ENCODE data around the gene MUC12. TPM values are rescaled to one million over a fixed set of nuclear protein-coding genes. Genes with fewer than 3 reads are reported as not detected.
A peak's percentile ranks its signal among the peaks of the same experiment; 100 is the strongest.
"Not testable (repeated sequence)": the region's sequence is repeated elsewhere in the genome, so short reads cannot be mapped to it uniquely, and the experiment has no call there.

MUC12 gene
- total and polyA plus RNA-seq, 2 experiments from 2014 or later, result 2.4 TPM; not detected in 1

DNA sequence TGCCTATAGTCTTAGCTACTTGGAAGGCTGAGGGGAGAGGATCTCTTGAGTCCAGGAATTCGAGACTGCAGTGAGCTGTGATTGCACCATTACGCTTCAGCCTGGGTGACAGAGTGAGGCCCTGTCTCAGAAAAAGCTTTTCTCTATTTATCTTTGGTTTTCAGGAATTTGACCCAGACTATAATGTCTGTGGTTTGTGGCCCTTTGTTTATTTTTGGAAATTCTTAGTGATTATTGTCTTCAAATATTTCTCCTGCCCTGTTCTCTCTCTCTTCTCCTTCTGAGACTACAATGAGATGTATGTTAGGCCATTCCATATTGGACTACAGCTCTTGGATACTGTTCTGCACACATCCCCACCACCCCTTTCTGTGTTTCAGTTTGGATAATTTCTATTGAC lies 4.7 kb downstream of the MUC12 start:
- Histone ChIP-seq H3K4me1 (ENCODE audit: low read depth) (no peaks in the 10 kb centered on the region), H3K9me3 (ENCODE audit: low read depth) (no peaks in the 10 kb centered on the region), H3K27me3 (peaks cover 29% of the 10 kb centered on the region), H3K27ac (no peak overlapping the region), H3K4me3 (no peak overlapping the region), H3K36me3 (no peaks in the 10 kb centered on the region)
- TF ChIP-seq, protein P1, sequence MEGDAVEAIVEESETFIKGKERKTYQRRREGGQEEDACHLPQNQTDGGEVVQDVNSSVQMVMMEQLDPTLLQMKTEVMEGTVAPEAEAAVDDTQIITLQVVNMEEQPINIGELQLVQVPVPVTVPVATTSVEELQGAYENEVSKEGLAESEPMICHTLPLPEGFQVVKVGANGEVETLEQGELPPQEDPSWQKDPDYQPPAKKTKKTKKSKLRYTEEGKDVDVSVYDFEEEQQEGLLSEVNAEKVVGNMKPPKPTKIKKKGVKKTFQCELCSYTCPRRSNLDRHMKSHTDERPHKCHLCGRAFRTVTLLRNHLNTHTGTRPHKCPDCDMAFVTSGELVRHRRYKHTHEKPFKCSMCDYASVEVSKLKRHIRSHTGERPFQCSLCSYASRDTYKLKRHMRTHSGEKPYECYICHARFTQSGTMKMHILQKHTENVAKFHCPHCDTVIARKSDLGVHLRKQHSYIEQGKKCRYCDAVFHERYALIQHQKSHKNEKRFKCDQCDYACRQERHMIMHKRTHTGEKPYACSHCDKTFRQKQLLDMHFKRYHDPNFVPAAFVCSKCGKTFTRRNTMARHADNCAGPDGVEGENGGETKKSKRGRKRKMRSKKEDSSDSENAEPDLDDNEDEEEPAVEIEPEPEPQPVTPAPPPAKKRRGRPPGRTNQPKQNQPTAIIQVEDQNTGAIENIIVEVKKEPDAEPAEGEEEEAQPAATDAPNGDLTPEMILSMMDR (IDR thresholded peaks at IDR 0.05; ENCODE audit: low read depth, low read length), result no peak
- DNase-seq (ENCODE audit: low read depth in 1 of 2, low spot score in 1 of 2), result no peak

DNA sequence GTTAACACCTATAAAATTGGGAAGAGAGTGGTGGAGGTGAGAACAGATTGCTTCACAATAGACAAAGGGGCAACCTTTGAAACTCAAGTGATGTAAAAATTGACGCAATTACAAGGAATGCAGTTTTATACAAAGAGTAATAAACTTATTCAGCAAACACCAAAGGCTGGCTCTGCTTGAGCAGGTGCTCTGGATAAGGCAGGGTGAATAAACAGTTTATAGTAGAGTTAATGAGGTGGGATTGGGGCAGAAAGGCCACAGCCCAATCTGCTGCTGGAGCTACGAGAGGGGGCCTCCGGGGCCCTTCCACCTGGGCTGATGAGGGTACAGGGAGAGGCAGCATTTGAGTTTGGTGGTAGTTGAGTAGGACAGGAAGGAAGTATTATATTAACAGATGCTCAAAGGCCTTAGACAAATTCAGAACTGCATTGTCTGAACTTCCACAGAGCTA lies 6.0 kb downstream of the MUC12 start:
- Histone ChIP-seq H3K4me1 (ENCODE audit: low read depth) (no peaks in the 10 kb centered on the region), H3K36me3 (no peaks in the 10 kb centered on the region), H3K27me3 (peaks cover 18% of the 10 kb centered on the region), H3K27ac (no peak overlapping the region), H3K4me3 (no peak overlapping the region), H3K9me3 (ENCODE audit: low read depth) (no peaks in the 10 kb centered on the region)
- DNase-seq (ENCODE audit: low read depth in 1 of 2, low spot score in 1 of 2), result no peak
- TF ChIP-seq, protein P1 (IDR thresholded peaks at IDR 0.05; ENCODE audit: low read depth, low read length), result no peak

DNA sequence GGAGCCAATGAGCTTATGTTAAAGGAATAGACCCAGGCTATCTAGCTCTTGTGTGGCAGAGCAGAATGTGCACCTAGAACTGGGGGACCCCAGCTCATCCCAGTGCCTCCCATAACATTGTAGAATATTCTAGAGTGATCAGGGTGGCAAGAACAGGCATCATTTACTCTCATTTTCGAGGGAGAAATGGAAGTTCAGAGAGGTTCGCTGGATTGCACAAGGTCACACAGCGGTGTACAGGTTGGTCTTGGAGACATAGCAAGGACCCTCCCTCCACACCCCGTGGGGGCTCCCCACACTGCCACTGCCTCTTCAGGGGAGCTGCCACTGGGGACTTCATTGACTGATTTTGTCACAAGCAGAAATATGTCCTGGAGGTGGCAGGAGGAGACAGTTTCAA lies 8.9 kb downstream of the MUC12 start:
- TF ChIP-seq, protein P1 (IDR thresholded peaks at IDR 0.05; ENCODE audit: low read depth, low read length), result no peak
- H3K9me3 ChIP-seq (ENCODE audit: low read depth), result no peaks in the 10 kb centered on the region

DNA sequence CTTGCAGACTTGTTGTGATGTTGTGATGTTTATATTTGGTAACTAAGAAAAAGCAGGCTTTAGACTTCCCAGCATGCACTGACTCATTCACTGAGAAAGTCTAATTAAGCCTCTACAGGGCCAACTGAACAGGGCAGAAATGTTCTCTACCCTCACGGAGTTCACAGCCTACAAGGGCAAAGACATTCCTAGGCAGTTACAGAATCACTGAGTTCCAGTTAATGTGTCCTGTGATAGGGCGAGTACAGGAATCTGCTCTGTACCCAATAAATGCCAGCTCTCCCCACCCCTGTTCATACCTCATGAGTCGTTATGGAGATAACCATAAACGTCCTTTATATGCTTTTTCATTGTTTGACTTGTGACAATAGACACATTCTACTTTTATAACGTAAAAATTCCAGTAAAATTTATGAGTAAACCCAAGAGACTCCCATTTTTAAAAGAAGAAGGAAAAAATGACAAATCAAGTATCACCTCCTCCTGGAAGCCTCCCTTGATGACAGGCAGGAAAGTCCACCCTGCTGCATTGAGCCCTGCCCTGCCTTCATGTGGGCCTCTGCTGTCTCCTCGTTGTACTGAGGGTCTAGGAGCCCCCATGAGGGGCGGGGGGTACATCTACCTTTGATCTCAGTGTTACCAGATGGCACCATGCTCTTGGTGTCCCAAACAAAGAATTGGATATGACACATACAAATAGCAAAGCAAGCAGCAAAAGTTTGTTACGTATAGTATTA lies 14.3 kb downstream of the MUC12 start:
- TF ChIP-seq, protein P1 (IDR thresholded peaks at IDR 0.05; ENCODE audit: low read depth, low read length), result no peak
- H3K36me3 ChIP-seq, result no peaks in the 10 kb centered on the region
- H3K4me1 ChIP-seq (ENCODE audit: low read depth), result no peaks in the 10 kb centered on the region
- no peaks in the 10 kb centered on the region for H3K9me3 ChIP-seq (ENCODE audit: low read depth)
- no peak overlapping the region for H3K4me3 ChIP-seq
- no peaks in the 10 kb centered on the region for H3K27me3 ChIP-seq
- DNase-seq (ENCODE audit: low read depth in 1 of 2, low spot score in 1 of 2), result peak in 1 of 2 donors; percentile 18
- H3K27ac ChIP-seq, result no peak overlapping the region

More for the DNA sequence above, 8.9 kb downstream of the MUC12 start:
- Histone ChIP-seq H3K27ac (no peak overlapping the region), H3K36me3 (no peaks in the 10 kb centered on the region), H3K4me1 (ENCODE audit: low read depth) (no peaks in the 10 kb centered on the region), H3K27me3 (no peaks in the 10 kb centered on the region), H3K4me3 (no peak overlapping the region)
- no peak for DNase-seq (ENCODE audit: low read depth in 1 of 2, low spot score in 1 of 2)

DNA sequence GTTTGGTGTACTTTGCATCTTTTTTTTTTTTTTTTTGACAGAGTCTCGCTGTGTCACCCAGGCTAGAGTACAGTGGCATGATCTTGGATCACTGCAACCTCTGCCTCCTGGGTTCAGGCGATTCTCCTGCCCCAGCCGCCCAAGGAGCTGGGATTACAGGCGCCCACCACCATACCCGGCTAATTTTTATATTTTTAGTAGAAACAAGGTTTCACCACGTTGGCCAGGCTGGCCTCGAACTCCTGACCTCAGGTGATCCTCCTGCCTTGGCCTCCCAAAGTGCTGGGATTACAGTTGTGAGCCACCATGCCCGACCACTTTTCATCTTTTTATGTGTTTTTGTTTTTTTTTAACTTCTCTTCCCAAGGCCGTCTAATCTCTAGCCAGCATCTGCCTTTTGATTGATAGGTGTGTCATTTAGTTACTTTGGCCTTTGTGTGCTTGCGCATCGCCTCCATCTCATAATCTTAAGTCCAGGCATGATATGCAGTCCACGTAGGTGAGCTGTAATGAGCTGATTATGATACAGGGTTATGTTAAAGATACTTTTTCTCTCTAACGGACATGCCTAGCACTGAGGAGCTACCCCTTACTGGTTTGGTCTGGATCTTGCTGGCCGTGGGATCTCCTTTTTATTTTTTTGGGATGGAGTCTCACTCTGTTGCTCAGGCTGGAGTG lies 15.0 kb downstream of the MUC12 start:
- not testable (repeated sequence) for H3K4me1 ChIP-seq (ENCODE audit: low read depth); H3K27ac ChIP-seq; DNase-seq (ENCODE audit: low read depth in 1 of 2, low spot score in 1 of 2)

DNA sequence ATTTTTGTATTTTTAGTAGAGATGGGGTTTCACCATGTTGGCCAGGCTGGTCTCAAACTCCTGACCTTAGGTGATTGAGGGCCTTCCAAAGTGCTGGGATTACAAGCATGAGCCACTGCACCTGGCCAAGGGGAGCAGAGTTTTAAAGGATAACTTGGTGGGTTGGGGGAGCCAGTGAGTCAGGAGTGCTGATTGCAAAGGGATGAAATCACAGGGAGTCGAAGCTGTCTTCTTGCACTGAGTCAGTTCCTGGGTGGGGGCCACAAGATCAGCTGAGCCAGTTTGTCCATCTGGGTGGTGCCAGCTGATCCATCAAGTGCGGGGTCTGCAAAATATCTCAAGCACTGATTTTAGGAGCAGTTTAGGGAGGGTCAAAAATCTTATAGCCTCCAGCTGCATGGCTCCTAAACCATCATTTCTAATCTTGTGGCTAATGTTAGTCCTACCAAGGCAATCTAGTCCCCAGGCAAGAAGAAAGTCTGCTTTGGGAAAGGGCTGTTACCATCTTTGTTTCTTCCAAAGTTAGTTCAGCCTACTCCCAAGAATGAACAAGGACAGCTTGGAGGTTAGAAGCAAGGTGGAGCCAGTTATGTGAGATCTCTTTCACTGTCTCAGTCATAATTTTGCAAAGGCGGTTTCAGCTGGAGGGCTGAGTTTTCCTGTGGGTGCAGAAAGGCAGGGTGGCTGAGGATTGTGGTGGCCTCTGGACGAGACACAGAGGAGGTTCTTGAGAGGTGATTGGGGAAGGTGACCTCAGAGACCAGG lies 15.8 kb downstream of the MUC12 start:
- H3K27ac ChIP-seq; H3K9me3 ChIP-seq (ENCODE audit: low read depth); H3K4me1 ChIP-seq (ENCODE audit: low read depth); DNase-seq (ENCODE audit: low read depth in 1 of 2, low spot score in 1 of 2); H3K27me3 ChIP-seq; H3K36me3 ChIP-seq; H3K4me3 ChIP-seq: not testable (repeated sequence)

More for the DNA sequence above, 15.0 kb downstream of the MUC12 start:
- H3K4me3 ChIP-seq; H3K27me3 ChIP-seq; H3K9me3 ChIP-seq (ENCODE audit: low read depth); H3K36me3 ChIP-seq: not testable (repeated sequence)
